ENCODE results near the gene GPR89A. TPM values are rescaled to one million over a fixed set of nuclear protein-coding genes. Genes with fewer than 3 reads are reported as not detected.

The GPR89A gene
- total and polyA plus RNA-seq, 4 donors = 10.7 to 28.7 (median 27.8) TPM

DNA sequence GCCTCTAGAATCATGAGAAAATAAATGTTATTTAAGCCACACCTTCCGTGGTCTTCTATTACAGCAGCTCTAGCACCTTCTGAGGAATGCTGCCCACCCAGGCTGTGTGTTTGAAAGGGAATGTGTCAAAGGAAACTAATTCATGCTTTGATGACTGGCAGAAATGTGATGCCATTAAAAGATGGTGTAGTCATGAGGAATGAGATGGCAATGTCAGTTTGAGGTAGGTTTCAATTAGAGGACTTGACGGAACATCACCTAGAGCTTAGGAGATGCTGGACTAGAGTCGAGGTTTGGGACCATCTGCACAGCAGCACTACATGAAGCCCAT is 88.8 kb downstream of the GPR89A start:
- no peak for DNase-seq (ENCODE audit: low spot score)
- WGBS = 95% methylated on average over 3 of the region's 3 CpGs

More for the DNA sequence above, 88.8 kb downstream of the GPR89A start:
- no peaks in the 10 kb centered on the region for H3K9me3 ChIP-seq (ENCODE audit: control insufficient read depth in 4 of 4, low read length in 3 of 4)
- no peak overlapping the region for H3K27ac ChIP-seq (ENCODE audit: low read depth in 1 of 2, low read length in 2 of 2)
- TF ChIP-seq HNF4G (IDR thresholded peaks at IDR 0.05) (no peak), JUND (IDR thresholded peaks at IDR 0.05) (no peak), RAD21 (IDR thresholded peaks at IDR 0.05) (no peak), RXRA (IDR thresholded peaks at IDR 0.05) (no peak), EGR1 (IDR thresholded peaks at IDR 0.05; ENCODE audit: low read depth in 2 of 2) (no peak), YY1 (IDR thresholded peaks at IDR 0.05) (no peak), NR2F2 (IDR thresholded peaks at IDR 0.05) (no peak), SP1 (IDR thresholded peaks at IDR 0.05) (no peak), GABPA (IDR thresholded peaks at IDR 0.05 in 1 of 2, conservative IDR thresholded peaks at IDR 0.05 in 1 of 2) (no peak), HNF4A (conservative IDR thresholded peaks at IDR 0.05) (no peak), FOXA2 (IDR thresholded peaks at IDR 0.05) (no peak), FOXA1 (IDR thresholded peaks at IDR 0.05) (no peak), TAF1 (conservative IDR thresholded peaks at IDR 0.05) (no peak)
- TF ChIP-seq, protein P1, sequence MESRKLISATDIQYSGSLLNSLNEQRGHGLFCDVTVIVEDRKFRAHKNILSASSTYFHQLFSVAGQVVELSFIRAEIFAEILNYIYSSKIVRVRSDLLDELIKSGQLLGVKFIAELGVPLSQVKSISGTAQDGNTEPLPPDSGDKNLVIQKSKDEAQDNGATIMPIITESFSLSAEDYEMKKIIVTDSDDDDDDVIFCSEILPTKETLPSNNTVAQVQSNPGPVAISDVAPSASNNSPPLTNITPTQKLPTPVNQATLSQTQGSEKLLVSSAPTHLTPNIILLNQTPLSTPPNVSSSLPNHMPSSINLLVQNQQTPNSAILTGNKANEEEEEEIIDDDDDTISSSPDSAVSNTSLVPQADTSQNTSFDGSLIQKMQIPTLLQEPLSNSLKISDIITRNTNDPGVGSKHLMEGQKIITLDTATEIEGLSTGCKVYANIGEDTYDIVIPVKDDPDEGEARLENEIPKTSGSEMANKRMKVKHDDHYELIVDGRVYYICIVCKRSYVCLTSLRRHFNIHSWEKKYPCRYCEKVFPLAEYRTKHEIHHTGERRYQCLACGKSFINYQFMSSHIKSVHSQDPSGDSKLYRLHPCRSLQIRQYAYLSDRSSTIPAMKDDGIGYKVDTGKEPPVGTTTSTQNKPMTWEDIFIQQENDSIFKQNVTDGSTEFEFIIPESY (IDR thresholded peaks at IDR 0.05) = no peak
- TF ChIP-seq, protein P2, sequence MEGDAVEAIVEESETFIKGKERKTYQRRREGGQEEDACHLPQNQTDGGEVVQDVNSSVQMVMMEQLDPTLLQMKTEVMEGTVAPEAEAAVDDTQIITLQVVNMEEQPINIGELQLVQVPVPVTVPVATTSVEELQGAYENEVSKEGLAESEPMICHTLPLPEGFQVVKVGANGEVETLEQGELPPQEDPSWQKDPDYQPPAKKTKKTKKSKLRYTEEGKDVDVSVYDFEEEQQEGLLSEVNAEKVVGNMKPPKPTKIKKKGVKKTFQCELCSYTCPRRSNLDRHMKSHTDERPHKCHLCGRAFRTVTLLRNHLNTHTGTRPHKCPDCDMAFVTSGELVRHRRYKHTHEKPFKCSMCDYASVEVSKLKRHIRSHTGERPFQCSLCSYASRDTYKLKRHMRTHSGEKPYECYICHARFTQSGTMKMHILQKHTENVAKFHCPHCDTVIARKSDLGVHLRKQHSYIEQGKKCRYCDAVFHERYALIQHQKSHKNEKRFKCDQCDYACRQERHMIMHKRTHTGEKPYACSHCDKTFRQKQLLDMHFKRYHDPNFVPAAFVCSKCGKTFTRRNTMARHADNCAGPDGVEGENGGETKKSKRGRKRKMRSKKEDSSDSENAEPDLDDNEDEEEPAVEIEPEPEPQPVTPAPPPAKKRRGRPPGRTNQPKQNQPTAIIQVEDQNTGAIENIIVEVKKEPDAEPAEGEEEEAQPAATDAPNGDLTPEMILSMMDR (IDR thresholded peaks at IDR 0.05; ENCODE audit: low read depth, low read length, missing input control) = no peak
- TF ChIP-seq, protein P3, sequence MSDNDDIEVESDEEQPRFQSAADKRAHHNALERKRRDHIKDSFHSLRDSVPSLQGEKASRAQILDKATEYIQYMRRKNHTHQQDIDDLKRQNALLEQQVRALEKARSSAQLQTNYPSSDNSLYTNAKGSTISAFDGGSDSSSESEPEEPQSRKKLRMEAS (IDR thresholded peaks at IDR 0.05) = no peak
- TF ChIP-seq, protein P4, sequence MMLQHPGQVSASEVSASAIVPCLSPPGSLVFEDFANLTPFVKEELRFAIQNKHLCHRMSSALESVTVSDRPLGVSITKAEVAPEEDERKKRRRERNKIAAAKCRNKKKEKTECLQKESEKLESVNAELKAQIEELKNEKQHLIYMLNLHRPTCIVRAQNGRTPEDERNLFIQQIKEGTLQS (IDR thresholded peaks at IDR 0.05) = no peak
- TF ChIP-seq, protein P5, sequence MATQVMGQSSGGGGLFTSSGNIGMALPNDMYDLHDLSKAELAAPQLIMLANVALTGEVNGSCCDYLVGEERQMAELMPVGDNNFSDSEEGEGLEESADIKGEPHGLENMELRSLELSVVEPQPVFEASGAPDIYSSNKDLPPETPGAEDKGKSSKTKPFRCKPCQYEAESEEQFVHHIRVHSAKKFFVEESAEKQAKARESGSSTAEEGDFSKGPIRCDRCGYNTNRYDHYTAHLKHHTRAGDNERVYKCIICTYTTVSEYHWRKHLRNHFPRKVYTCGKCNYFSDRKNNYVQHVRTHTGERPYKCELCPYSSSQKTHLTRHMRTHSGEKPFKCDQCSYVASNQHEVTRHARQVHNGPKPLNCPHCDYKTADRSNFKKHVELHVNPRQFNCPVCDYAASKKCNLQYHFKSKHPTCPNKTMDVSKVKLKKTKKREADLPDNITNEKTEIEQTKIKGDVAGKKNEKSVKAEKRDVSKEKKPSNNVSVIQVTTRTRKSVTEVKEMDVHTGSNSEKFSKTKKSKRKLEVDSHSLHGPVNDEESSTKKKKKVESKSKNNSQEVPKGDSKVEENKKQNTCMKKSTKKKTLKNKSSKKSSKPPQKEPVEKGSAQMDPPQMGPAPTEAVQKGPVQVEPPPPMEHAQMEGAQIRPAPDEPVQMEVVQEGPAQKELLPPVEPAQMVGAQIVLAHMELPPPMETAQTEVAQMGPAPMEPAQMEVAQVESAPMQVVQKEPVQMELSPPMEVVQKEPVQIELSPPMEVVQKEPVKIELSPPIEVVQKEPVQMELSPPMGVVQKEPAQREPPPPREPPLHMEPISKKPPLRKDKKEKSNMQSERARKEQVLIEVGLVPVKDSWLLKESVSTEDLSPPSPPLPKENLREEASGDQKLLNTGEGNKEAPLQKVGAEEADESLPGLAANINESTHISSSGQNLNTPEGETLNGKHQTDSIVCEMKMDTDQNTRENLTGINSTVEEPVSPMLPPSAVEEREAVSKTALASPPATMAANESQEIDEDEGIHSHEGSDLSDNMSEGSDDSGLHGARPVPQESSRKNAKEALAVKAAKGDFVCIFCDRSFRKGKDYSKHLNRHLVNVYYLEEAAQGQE (IDR thresholded peaks at IDR 0.05) = no peak
- H3K36me3 ChIP-seq (ENCODE audit: control insufficient read depth in 4 of 4, insufficient read depth in 3 of 4, low read depth in 1 of 4, low read length in 3 of 4) = no peaks in the 10 kb centered on the region
- H3K27me3 ChIP-seq (ENCODE audit: control insufficient read depth in 4 of 4, insufficient read depth in 4 of 4, low read length in 3 of 4) = no peaks in the 10 kb centered on the region
- no peak overlapping the region for H3K9ac ChIP-seq (ENCODE audit: low read depth in 1 of 2, low read length in 2 of 2)
- H3K4me1 ChIP-seq (ENCODE audit: control insufficient read depth in 4 of 4, insufficient read depth in 4 of 4, low read length in 3 of 4) = peaks cover under 1 to 9% (median 6%) of the 10 kb centered on the region in 4 donors
- no peak overlapping the region for H3K4me3 ChIP-seq (ENCODE audit: low read depth in 1 of 3, low read length in 3 of 3)
